ENCODE data around the gene OR2V1.

DNA sequence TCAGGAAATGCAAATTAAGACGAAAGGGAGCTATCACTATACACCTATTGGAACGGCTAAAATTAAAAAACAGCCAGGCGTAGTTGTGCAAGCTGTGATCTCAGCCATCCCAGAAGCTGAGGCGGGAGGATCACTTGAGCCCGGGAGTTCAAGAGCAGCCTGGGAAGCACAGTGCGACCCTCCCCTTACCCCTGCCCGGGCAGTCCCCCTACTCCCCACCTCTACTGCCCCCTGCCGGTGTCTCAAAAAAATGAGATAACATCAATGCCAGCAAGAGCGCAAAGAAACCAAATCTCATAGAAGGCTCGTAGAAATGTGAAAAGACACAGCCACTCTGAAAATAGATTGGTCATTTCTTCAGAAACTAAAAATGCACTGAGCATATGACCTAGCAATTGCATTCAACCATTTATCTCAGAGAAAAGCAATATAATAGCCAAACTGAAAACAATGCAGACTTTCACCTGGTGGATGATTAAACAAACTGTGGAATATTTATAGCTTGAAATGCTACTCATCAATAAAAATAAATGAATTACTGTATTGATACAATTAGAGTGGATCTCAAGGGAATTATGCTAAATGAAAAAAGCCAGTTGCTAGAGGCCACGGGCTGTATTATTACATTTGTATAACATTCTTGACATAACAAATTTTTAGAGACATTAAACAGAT, 37.0 kb upstream of the OR2V1 start:
- TF ChIP-seq, protein P1, sequence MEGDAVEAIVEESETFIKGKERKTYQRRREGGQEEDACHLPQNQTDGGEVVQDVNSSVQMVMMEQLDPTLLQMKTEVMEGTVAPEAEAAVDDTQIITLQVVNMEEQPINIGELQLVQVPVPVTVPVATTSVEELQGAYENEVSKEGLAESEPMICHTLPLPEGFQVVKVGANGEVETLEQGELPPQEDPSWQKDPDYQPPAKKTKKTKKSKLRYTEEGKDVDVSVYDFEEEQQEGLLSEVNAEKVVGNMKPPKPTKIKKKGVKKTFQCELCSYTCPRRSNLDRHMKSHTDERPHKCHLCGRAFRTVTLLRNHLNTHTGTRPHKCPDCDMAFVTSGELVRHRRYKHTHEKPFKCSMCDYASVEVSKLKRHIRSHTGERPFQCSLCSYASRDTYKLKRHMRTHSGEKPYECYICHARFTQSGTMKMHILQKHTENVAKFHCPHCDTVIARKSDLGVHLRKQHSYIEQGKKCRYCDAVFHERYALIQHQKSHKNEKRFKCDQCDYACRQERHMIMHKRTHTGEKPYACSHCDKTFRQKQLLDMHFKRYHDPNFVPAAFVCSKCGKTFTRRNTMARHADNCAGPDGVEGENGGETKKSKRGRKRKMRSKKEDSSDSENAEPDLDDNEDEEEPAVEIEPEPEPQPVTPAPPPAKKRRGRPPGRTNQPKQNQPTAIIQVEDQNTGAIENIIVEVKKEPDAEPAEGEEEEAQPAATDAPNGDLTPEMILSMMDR (IDR thresholded peaks at IDR 0.05 in 8 of 11, conservative IDR thresholded peaks at IDR 0.05 in 3 of 11), result peak in 5 of 11 experiments; percentile 8 to 48 (median 20)
- TF ChIP-seq POLR2AphosphoS5 (IDR thresholded peaks at IDR 0.05), result no peak
- TF ChIP-seq POLR2A (IDR thresholded peaks at IDR 0.05), result no peak
